OCI-LY1 (cell line): Measurements from ENCODE around the gene MLXIPL.
"Not testable (repeated sequence)": the region's sequence is repeated elsewhere in the genome, so short reads cannot be mapped to it uniquely, and the experiment has no call there.

ENCODE experiments used
- H2AFZ ChIP-seq: fragments of 200-600 bp; sonication (generic), shearing (Covaris generic); 2 replicates; pipeline ENCODE4 v1.6.0; 2014; ENCODE audit warnings: antibody characterized with exemption, mild to moderate bottlenecking, low read length
- H3F3A ChIP-seq: fragments of 200-600 bp; sonication (generic), shearing (Covaris generic); 2 replicates; pipeline ENCODE4 v1.6.0; 2014; ENCODE audit warnings: mild to moderate bottlenecking, antibody characterized with exemption, low read length, moderate library complexity; ENCODE audit not compliant: insufficient read depth
- H3K27ac ChIP-seq: fragments of 200-600 bp; sonication (generic); 2 replicates; pipeline ENCODE4 v1.5.1; 2014; ENCODE audit warnings: low read length, mixed run types, mild to moderate bottlenecking, low read depth; ENCODE audit not compliant: poor library complexity, severe bottlenecking
- H3K27me3 ChIP-seq: fragments of 200-600 bp; sonication (generic); 2 replicates; pipeline ENCODE4 v1.6.0; 2014; ENCODE audit warnings: antibody characterized with exemption, mild to moderate bottlenecking, low read length, moderate library complexity; ENCODE audit not compliant: insufficient read depth
- H3K36me3 ChIP-seq: fragments of 200-600 bp; sonication (generic); 2 replicates; pipeline ENCODE4 v1.6.1; 2014; ENCODE audit warnings: mild to moderate bottlenecking, antibody characterized with exemption, low read length, moderate library complexity, mixed read lengths; ENCODE audit not compliant: insufficient read depth
- H3K4me1 ChIP-seq: fragments of 200-600 bp; sonication (generic); 2 replicates; pipeline ENCODE4 v1.5.1; 2014; ENCODE audit warnings: mild to moderate bottlenecking, low read length, moderate library complexity; ENCODE audit not compliant: insufficient read depth, severe bottlenecking
- H3K4me2 ChIP-seq: fragments of 200-600 bp; sonication (generic), shearing (Covaris generic); 2 replicates; pipeline ENCODE4 v1.6.1; 2014; ENCODE audit warnings: low read length
- H3K4me3 ChIP-seq: fragments of 200-600 bp; sonication (generic); 2 replicates; pipeline ENCODE4 v1.5.1; 2014; ENCODE audit warnings: low read length, low read depth, mild to moderate bottlenecking, mixed read lengths; ENCODE audit not compliant: poor library complexity, severe bottlenecking
- H3K79me2 ChIP-seq: fragments of 200-600 bp; shearing (Covaris generic); 2 replicates; pipeline ENCODE4 v1.6.1; 2016; ENCODE audit warnings: mixed run types, low read length, mixed read lengths; ENCODE audit not compliant: insufficient read depth
- H3K9ac ChIP-seq: fragments of 200-600 bp; sonication (generic), shearing (Covaris generic); 2 replicates; pipeline ENCODE4 v1.6.1; 2014; ENCODE audit warnings: mild to moderate bottlenecking, low read length, mixed read lengths
- H3K9me2 ChIP-seq: fragments of 200-600 bp; sonication (generic), shearing (Covaris generic); 2 replicates; pipeline ENCODE4 v1.6.1; 2014; ENCODE audit warnings: low read depth, mild to moderate bottlenecking, low read length, mixed read lengths
- H3K9me3 ChIP-seq: fragments of 200-600 bp; shearing (Covaris generic); 2 replicates; pipeline ENCODE4 v1.6.1; 2014; ENCODE audit warnings: low read length, mixed read lengths
- H4K20me1 ChIP-seq: fragments of 200-600 bp; sonication (generic), shearing (Covaris generic); 2 replicates; pipeline ENCODE4 v1.6.0; 2016; ENCODE audit warnings: mild to moderate bottlenecking, low read length; ENCODE audit not compliant: insufficient read depth
- CTCF ChIP-seq: fragments of 200-600 bp; sonication (generic), shearing (Covaris generic); IDR thresholded peaks from 2 replicates; pipeline ENCODE4 v1.5.1; 2017; ENCODE audit warnings: mild to moderate bottlenecking, antibody characterized with exemption, low read length, moderate library complexity, mixed read lengths
- EZH2 ChIP-seq: fragments of 200-600 bp; sonication (generic), shearing (Covaris generic); IDR thresholded peaks from 2 replicates; pipeline ENCODE4 v1.8.0; 2017; ENCODE audit warnings: borderline replicate concordance, mixed run types, mild to moderate bottlenecking, antibody characterized with exemption, low read length, moderate library complexity, mixed read lengths

The MLXIPL gene

GRCh38 chr7:73585196-73585595 lies 39.1 kb downstream of the MLXIPL start:
- H2AFZ ChIP-seq, result no peak overlapping the region
- no peaks in the 10 kb centered on the region; the same call in 1 of the 2 replicates for H3K27me3 ChIP-seq
- H4K20me1 ChIP-seq, result no peaks in the 10 kb centered on the region
- H3K4me1 ChIP-seq, result peaks cover 5% of the 10 kb centered on the region
- no peak overlapping the region for H3K9ac ChIP-seq
- no peak overlapping the region for H3K27ac ChIP-seq
- no peaks in the 10 kb centered on the region for H3K79me2 ChIP-seq
- H3K4me2 ChIP-seq, result no peak overlapping the region
- no peaks in the 10 kb centered on the region for H3K9me2 ChIP-seq
- no peaks in the 10 kb centered on the region for H3K9me3 ChIP-seq
- no peaks in the 10 kb centered on the region for H3K36me3 ChIP-seq
- H3K4me3 ChIP-seq, result no peak overlapping the region
- TF ChIP-seq EZH2, result no peak
- no peak for TF ChIP-seq CTCF
- no peaks in the 10 kb centered on the region for H3F3A ChIP-seq

- Histone ChIP-seq H3K9me3 (no peaks in the 10 kb centered on the region), H2AFZ (no peak overlapping the region), H3K9ac (no peak overlapping the region), H3K36me3 (no peaks in the 10 kb centered on the region), H3K4me3 (no peak overlapping the region), H4K20me1 (no peaks in the 10 kb centered on the region), H3K4me1 (peaks cover 9% of the 10 kb centered on the region), H3K9me2 (no peaks in the 10 kb centered on the region), H3K79me2 (peaks cover 4% of the 10 kb centered on the region), H3K27me3 (no peaks in the 10 kb centered on the region; the same call in 1 of the 2 replicates), H3K27ac (no peak overlapping the region), H3F3A (no peaks in the 10 kb centered on the region), H3K4me2 (no peak overlapping the region)
- no peak for TF ChIP-seq CTCF
- no peak for TF ChIP-seq EZH2
Measured at GRCh38 chr7:73582664-73583202, 41.6 kb downstream of the MLXIPL start.

GRCh38 chr7:73581006-73581405 lies 43.3 kb downstream of the MLXIPL start:
- H3K9me3 ChIP-seq, H3K27me3 ChIP-seq, H3K27ac ChIP-seq, H2AFZ ChIP-seq, H3K4me2 ChIP-seq, H3K4me3 ChIP-seq, H3F3A ChIP-seq, H3K36me3 ChIP-seq, H4K20me1 ChIP-seq, H3K9me2 ChIP-seq, H3K9ac ChIP-seq: not testable (repeated sequence)
- peaks cover 21% of the 10 kb centered on the region for H3K4me1 ChIP-seq
- H3K79me2 ChIP-seq, result peaks cover 12% of the 10 kb centered on the region
